HG03025 (cell line): ENCODE results near the gene NAGPA.

Experiments
- ATAC-seq: cut with Tn5 transposase; IDR thresholded peaks from one replicate; pipeline ENCODE4 v1.9.1; 2021; ENCODE audit warnings: mild to moderate bottlenecking, moderate library complexity; ENCODE audit not compliant: unreplicated experiment, low FRiP score

The NAGPA gene

DNA sequence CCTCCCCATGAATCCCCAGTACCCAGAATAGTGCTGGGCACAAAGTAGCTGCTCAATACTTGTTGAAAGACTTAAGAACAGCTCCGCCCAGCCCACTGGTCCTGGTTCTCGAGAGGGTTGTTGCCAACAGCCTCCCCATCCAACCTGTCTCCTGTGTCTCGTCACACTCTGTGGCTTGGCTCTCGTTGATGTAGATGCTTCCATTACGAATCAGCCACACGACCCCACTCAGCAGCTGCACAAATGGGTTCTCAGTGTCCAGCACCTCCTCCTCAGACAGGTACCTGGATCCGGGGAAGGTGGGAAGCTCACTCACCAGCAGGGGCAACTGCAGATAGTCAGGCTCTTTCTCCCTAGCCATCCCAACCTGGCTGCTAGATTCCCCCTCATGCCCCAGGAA lies 2.1 kb downstream of the NAGPA start:
- no peak for ATAC-seq

- no peak for ATAC-seq
Observed at GRCh38 chr16:5030251-5030870, 3.4 kb downstream of the NAGPA start.

DNA sequence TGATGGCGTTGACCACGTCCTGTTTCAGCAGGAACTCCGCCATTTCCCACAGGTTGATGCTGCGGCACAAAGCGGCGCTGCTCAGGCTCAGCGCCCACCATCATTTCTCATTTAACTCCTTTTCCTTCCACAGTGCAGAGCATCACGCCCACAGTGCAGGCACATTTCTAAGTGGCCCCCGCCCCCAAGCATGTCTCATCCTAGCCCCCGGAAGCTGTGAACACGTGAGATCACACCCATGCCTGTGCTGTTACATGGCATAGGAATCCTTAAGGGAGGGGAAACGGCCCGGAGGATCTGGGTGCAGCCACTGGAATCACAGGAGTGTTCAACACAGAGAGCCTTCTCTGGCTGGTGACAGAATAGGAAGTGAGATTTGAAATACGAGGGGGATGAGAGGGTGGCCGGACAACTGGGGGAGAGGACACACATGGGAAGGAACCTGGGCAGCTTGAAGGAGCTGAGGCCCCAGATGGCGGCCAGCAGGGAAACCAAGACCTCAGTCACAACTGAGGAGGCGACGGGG lies 4.7 kb downstream of the NAGPA start:
- no peak for ATAC-seq

DNA sequence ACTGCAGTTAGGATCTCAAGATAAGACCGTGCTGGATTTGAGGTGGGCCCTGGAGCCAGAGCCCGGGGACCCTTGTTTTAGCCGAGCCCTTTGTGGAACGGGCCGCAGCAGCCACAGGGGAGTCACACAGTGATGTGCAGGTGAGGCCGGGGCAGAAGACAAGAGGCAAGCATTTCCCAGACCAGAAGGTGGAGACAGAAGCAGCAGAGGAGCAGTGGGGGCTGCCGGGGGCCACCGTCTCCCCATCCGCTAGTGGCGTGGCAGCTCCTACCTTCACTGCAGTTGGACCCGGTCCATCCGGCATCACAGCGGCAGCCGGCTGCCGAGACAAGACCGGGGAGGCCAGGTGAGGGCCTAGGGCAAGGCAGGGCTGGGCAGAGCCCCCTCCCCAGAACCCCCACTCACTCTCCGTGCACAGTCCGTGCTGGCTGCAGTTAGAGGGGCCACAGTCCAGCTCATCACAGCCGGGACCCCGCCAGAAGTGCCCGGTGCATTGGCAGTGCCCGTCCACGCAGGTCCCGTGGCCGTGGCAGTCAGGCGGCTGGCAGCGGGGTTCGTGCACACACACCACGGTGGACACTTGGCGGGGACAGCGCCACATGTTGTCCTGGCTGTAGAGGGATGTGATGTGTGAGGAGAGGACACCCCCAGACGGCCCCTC lies 6.0 kb downstream of the NAGPA start:
- ATAC-seq: no peak

- no peak for ATAC-seq
Observed at GRCh38 chr16:5027086-5027485, 6.6 kb downstream of the NAGPA start.

GRCh38 chr16:5026664-5027063 lies 7.1 kb downstream of the NAGPA start:
- ATAC-seq: no peak

GRCh38 chr16:5025171-5025632 lies 8.5 kb downstream of the NAGPA start:
- no peak for ATAC-seq

- ATAC-seq: no peak
Observed at GRCh38 chr16:5024632-5025031, 9.1 kb downstream of the NAGPA start.

GRCh38 chr16:5022521-5022920 lies 11.2 kb downstream of the NAGPA start:
- no peak for ATAC-seq

GRCh38 chr16:5020551-5020950 lies 13.2 kb downstream of the NAGPA start:
- no peak for ATAC-seq

GRCh38 chr16:5019775-5020174 lies 14.0 kb downstream of the NAGPA start:
- no peak for ATAC-seq

DNA sequence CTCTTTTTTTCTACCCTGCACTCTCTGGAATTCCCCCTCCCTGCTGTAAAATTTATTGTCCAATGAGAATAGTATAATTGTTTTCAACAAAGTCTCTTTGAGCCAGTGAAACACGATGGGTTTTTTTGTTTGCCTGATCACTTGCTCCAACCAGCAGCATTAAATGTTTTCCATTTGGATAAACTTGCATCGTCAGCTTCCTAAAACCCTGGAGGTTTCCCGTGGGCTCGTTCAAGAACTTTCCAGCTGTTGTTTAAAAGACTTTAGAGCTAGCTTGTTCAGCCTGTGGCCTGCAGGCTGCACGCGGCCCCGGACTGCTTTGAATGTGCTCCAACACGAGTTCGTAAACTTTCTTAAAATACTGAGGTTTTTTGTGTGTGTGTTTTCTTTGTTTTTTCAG lies 14.9 kb downstream of the NAGPA start:
- no peak for ATAC-seq

DNA sequence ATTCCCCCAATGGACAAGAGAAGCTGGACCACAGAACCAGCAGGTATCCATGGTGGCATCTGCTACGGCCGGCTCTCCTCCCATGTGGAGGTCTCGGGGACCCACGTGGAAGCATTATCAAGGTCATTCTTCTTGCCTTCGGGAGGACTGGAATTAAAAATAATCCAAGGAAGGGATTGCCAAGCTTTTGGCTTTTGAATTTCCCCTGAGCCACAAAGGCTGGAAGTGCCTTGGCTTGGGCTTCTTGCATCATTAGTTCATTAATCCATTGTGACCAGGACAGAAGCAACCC lies 16.1 kb downstream of the NAGPA start:
- no peak for ATAC-seq

GRCh38 chr16:5016967-5017677 lies 16.6 kb downstream of the NAGPA start:
- ATAC-seq: no peak

DNA sequence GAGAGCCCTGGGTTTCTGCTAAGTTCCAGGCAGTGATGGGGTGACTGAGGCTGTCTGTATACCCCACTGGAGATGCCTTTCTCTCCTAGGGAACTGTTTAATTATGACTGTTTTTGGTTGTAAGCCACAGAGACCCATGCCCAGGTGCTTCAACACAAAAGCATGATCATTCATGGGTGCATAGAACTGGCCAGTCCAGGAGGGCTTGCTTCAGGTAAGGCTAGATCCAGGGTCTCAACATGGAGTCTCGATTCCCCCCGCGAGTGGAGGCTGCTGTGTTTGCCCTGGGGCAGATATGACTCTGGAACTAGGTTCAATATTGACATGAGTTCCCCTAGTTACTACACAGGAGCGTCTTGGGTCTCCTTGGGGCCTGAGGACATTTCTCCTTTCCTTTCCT lies 17.8 kb downstream of the NAGPA start:
- no peak for ATAC-seq

GRCh38 chr16:5015351-5015750 lies 18.4 kb downstream of the NAGPA start:
- no peak for ATAC-seq

DNA sequence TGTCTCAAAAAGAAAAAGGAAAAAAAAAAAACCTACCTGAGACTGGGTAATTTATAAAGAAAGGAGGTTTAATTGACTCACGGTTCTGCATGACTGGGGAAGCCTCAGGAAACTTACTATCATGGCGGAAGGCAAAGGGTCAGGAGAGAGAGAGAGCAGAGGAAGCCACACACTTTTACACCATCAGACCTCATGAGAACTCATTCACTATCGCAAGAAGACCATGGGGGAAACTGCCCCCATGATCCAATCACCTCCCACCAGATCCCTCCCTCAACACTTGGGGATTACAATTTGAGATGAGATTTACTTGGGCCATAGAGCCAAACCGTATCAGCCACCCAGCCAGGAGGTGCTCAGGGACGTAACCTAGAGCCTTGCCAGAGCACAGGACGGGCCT lies 20.8 kb downstream of the NAGPA start:
- ATAC-seq: no peak

DNA sequence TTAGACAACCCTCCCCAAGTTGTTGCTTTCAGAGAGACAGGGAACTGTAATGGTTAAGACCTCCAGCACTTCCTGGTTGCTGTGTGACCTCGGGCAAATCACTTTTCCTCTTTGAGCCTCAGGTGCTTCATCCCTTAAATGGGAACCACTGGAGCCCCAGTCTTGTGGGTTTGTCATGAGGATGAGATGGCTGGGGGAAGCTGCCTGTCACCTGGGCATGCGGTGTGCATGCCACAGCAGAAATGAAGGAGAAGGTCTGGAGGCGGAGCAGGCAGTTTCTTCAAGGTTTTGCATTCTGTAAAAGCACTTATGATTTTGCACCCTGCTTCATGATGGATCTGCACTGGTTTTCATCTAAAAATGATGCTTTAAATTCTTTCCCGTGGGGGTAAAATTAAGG lies 22.1 kb downstream of the NAGPA start:
- ATAC-seq: no peak

DNA sequence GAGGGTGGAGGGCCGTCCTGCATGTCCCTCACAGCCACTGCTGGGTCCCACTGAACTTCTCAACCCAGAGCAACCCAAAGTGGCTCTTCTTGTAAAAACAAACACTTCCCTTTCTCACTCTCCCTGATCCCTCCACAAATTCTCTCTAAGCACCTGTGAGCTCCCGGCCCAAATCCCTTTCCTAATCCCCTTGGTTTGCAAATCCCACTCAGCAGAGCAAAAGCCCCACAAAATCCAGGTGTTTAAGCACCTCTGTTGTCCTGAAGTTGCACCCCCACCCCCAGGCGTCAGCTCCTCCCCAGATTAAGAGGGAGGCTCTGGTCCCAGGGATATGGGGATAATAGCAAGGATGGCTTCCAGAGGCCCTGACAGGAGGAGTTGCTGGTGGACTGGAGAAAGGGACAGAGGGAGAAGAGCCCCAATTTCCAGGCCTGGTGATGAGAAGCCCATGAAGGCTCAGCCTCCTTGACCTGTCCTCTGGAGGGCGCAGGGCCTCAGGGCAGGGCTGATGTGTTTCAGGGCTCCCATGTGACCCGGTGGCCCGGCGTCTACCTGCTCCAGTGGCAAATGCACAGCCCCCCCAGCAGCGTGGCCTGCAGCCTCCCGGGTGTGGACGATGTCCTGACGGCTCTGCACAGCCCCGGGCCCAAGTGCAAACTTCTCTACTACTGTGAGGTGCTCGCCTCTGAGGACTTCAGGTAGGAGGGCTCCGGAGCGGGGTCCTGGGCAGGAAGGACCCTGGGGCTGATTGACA lies 23.0 kb downstream of the NAGPA start:
- ATAC-seq: no peak

GRCh38 chr16:5008311-5008731 lies 25.4 kb downstream of the NAGPA start:
- no peak for ATAC-seq

GRCh38 chr16:5007256-5007655 lies 26.5 kb downstream of the NAGPA start:
- no peak for ATAC-seq
